Fibroblast of pulmonary artery (primary cell): ENCODE results near the gene GSG1L.

Source experiments
- DNase-seq: peaks from one replicate; pipeline ENCODE4 v3.0.0-alpha.2; 2010; ENCODE audit warnings: low read depth
- H3K4me3 ChIP-seq: replicated peaks from 2 replicates; pipeline ENCODE4 v1.5.1; 2011; ENCODE audit warnings: low read depth, mild to moderate bottlenecking, control low read depth, low read length, moderate library complexity
- CTCF ChIP-seq: IDR thresholded peaks from 2 replicates; pipeline ENCODE4 v1.5.1; 2011; ENCODE audit warnings: mild to moderate bottlenecking, control low read depth, low read length, inconsistent platforms; ENCODE audit errors: missing control alignments

Gene GSG1L

DNA sequence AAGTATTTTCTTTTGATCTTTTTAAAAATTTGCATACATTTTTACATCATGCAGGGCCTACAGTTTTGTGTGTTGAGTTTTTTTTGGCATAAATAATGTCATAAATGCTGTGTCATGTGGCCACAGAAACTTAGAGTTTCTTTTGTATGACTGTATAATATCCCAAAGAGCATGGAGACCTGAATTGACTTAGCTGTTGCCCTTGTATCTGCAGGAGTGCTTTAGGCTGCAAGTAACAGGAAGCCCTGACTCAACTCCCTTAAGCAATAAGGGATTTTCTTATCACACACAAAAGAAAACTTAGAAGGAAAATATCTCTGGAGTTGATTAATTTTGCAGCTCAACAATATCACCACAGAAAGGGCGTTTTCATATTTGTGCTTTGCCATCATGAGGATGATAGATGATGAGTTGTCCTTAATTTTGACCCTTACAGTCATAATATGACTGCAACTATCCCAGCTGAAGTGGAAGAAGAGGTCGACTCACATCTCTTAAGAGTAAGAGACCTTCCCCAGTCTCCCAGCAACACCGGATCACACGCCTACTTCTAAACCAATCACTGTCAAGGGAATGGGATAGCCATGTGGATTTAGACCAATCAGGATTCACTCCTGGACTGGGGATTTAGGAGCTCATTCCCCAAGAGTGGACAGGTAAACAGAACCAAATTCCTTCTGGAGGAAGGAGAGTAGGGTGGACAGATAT lies 138.9 kb downstream of the GSG1L start:
- H3K4me3 ChIP-seq = no peak overlapping the region
- peak; percentile 12 for DNase-seq
- no peak for TF ChIP-seq CTCF

DNA sequence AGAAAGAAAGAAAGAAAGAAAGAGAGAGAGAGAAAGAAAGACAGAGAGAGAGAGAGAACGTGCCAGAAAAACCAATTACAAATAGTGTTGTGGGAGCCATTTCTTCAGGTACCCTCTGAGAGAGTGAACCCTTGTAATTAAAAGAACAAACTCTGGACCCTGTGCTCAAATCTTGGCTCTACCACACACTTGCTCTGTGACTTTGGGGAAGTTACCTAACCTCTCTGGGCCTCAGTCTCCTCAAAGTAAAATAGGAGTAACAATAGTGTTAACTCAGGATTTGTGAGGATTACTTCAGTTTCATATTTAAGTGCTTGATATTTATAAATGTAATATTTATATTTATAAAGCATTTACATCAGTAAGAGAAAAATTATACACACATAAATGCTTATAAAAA lies 139.8 kb downstream of the GSG1L start:
- H3K4me3 ChIP-seq = no peak overlapping the region
- TF ChIP-seq CTCF = no peak
- DNase-seq = no peak

- no peak overlapping the region for H3K4me3 ChIP-seq
- TF ChIP-seq CTCF = no peak
- no peak for DNase-seq
Observed at GRCh38 chr16:27922433-27922832, 141.1 kb downstream of the GSG1L start.

GRCh38 chr16:27921134-27921533 lies 142.4 kb downstream of the GSG1L start:
- no peak for DNase-seq
- no peak for TF ChIP-seq CTCF
- H3K4me3 ChIP-seq = no peak overlapping the region

DNA sequence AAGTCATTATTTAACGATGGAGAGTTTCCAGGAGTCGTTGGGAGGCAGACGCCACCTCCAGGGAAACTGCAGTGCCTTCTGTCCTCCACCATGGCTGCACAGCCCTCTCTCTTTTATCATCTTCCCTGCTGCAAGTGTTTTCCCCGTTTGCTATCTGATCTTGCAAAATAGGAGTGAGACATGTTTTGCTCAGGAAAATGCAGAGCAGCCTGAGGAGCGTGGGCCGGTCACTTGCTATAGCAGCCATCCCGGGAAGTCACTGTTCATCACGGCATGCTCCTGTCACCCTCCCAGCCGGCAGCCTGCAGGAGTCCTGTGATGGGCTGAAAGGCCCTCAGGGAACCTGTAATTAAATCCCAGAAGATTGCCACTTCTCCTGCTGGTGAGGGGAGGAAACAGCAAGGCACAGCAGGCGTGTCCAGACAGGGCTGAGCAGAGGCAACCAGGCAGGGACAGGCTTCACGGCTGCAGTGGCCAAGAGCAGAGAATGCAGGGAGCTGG lies 143.1 kb downstream of the GSG1L start:
- DNase-seq = no peak
- peak; percentile 6 for TF ChIP-seq CTCF

DNA sequence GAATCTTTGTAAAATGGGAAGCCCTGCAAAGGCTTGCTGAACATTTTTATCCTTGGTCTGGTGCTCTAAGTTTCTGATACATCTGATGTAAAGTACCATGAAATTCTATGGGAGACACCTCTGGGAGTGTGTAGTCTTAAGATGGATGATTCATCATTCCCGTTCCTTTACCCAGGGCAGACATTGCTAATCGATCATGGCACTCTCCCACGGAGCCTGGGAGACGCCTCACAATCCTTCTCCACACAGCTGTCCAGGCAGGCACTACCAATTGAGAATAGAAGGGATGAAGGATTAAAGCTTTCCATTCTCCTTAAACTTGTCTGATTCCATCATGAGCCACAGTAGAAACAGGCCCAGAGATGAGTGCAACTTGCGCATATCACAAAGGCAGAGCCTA lies 144.8 kb downstream of the GSG1L start:
- DNase-seq = no peak
- H3K4me3 ChIP-seq = no peak overlapping the region
- TF ChIP-seq CTCF = no peak

More for the DNA sequence above, 143.1 kb downstream of the GSG1L start:
- H3K4me3 ChIP-seq = no peak overlapping the region

GRCh38 chr16:27917949-27918348 lies 145.6 kb downstream of the GSG1L start:
- no peak for TF ChIP-seq CTCF
- no peak overlapping the region for H3K4me3 ChIP-seq
- DNase-seq = no peak
